MCF 10A (cell line): ENCODE measurements around the gene MED13. TPM values are rescaled to one million over a fixed set of nuclear protein-coding genes. Genes with fewer than 3 reads are reported as not detected.
"Not testable (repeated sequence)": the region's sequence is repeated elsewhere in the genome, so short reads cannot be mapped to it uniquely, and the experiment has no call there.

ENCODE experiments used
- BruUV-seq: library from RNA; stranded (reverse); fragments of 400-500 nt; replicated peaks from 2 replicates; lab custom pipeline; 2021; lab: Mats Ljungman, UMichigan
- CTCF ChIA-PET: fragments of 300-600 bp; sonication (Branson Sonifier 250); formaldehyde crosslinking; extraction: SDS; loops from one replicate; lab custom pipeline; 2021; ENCODE audit warnings: antibody characterized with exemption, inconsistent platforms; lab: Yijun Ruan, JAX
- POLR2A ChIA-PET: fragments of 300-600, 350-650 bp; sonication (Branson Sonifier 250); formaldehyde crosslinking; extraction: SDS; loops from one replicate; lab custom pipeline; 2020; ENCODE audit warnings: antibody characterized with exemption, inconsistent platforms; lab: Yijun Ruan, JAX
- DNase-seq: peaks from one replicate; pipeline ENCODE4 v3.0.0-alpha.2; 2018; ENCODE audit not compliant: unreplicated experiment
- H3K27ac Mint-ChIP-seq: one replicate; pipeline ENCODE4 v1.8.0; 2022; ENCODE audit warnings: mild to moderate bottlenecking, low read depth, mixed read lengths; ENCODE audit not compliant: unreplicated experiment
- H3K27me3 Mint-ChIP-seq: one replicate; pipeline ENCODE4 v1.8.0; 2022; ENCODE audit warnings: mixed read lengths; ENCODE audit not compliant: insufficient read depth, unreplicated experiment
- H3K36me3 Mint-ChIP-seq: one replicate; pipeline ENCODE4 v1.8.0; 2022; ENCODE audit warnings: mild to moderate bottlenecking, moderate library complexity, mixed read lengths; ENCODE audit not compliant: insufficient read depth, unreplicated experiment
- H3K4me1 Mint-ChIP-seq: one replicate; pipeline ENCODE4 v1.8.0; 2022; ENCODE audit warnings: mixed read lengths; ENCODE audit not compliant: insufficient read depth, unreplicated experiment
- H3K4me3 Mint-ChIP-seq: one replicate; pipeline ENCODE4 v1.8.0; 2022; ENCODE audit warnings: mild to moderate bottlenecking, moderate library complexity, mixed read lengths; ENCODE audit not compliant: unreplicated experiment
- H3K9me3 Mint-ChIP-seq: one replicate; pipeline ENCODE4 v1.8.0; 2022; ENCODE audit warnings: mixed read lengths; ENCODE audit not compliant: unreplicated experiment
- intact Hi-C: fragments of 100-400 bp; cut with micrococcal nuclease; formaldehyde crosslinking; loops from 2 replicates; pipeline ENCODE4 v1.14.1; 2022
- total RNA-seq: library from RNA; stranded (reverse); gene quantifications from 2 replicates; pipeline ENCODE4 v1.2.3, GENCODE V29; 2022
- TF ChIP-seq, protein P1 (sequence below): fragments of 200-600 bp; IDR thresholded peaks from one replicate; pipeline ENCODE4 v1.8.0; 2022; ENCODE audit warnings: antibody characterized with exemption, mild to moderate bottlenecking; ENCODE audit not compliant: unreplicated experiment

The MED13 gene
- total RNA-seq, 1 experiment from 2014 or later = 58.7 TPM

- Mint-ChIP-seq H3K4me1 (peaks cover 12% of the 10 kb centered on the region), H3K27ac (peak within 1 kb of the TSS; percentile 95), H3K27me3 (no peaks in the 10 kb centered on the region), H3K9me3 (no peaks in the 10 kb centered on the region), H3K4me3 (peak within 1 kb of the TSS; percentile 92), H3K36me3 (peaks cover 37% of the 10 kb centered on the region)
- CTCF ChIA-PET = interaction anchor here (0.6 to 0.7 kb wide), 2 partner anchors 10 to 550 kb away, joined by 3 to 4 read pairs; no protein-coding TSS in a partner anchor
- POLR2A ChIA-PET = interaction anchor here (0.6 to 1.8 kb wide), 18 partner anchors 10 to 500 kb away, joined by 3 to 7 read pairs (median 4); partner anchors contain the start of gene BRIP1
- intact Hi-C loops = loop anchor here (1.0 kb wide), 1 partner anchor 182 kb away; no protein-coding TSS in a partner anchor
- TSS peak; percentile 84 for BruUV-seq
- DNase-seq = peak; percentile 96
- TF ChIP-seq, protein P1, sequence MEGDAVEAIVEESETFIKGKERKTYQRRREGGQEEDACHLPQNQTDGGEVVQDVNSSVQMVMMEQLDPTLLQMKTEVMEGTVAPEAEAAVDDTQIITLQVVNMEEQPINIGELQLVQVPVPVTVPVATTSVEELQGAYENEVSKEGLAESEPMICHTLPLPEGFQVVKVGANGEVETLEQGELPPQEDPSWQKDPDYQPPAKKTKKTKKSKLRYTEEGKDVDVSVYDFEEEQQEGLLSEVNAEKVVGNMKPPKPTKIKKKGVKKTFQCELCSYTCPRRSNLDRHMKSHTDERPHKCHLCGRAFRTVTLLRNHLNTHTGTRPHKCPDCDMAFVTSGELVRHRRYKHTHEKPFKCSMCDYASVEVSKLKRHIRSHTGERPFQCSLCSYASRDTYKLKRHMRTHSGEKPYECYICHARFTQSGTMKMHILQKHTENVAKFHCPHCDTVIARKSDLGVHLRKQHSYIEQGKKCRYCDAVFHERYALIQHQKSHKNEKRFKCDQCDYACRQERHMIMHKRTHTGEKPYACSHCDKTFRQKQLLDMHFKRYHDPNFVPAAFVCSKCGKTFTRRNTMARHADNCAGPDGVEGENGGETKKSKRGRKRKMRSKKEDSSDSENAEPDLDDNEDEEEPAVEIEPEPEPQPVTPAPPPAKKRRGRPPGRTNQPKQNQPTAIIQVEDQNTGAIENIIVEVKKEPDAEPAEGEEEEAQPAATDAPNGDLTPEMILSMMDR = no peak
Measured at GRCh38 chr17:61927208-61928100, 137.6 kb downstream of the MED13 start, which contains the start of gene INTS2. Gene INTS2, minus strand, starts transcription at chr17:61927982. Its CDS starts 1,338 bp downstream, at chr17:61926644.

DNA sequence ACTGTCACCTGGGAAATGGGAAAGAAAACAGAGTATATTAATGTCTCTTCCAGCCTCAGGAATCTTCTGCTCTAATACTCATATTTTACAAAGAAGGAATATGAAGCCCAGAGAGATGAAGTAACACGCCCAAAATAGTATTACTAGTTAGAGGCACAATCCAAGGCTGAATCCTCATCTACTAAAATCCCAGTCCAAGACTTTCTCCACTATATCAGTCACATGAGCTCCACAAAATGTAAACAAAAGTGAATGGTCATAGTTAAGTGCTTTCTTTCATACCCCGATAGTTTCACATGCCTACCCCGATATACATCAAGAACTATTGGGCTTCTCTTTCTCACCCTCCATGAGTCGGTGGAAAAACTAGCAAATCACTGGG, 138.3 kb downstream of the MED13 start:
- peak overlapping the region; percentile 92 for H3K4me3 Mint-ChIP-seq
- ChIA-PET POLR2A (interaction anchor here (0.5 to 1.8 kb wide), 12 partner anchors 9 to 499 kb away, joined by 3 to 7 read pairs (median 4); partner anchors contain the start of gene BRIP1), CTCF (no interaction called here)
- intact Hi-C loops = loop anchor here (1.0 kb wide), 1 partner anchor 182 kb away; no protein-coding TSS in a partner anchor
- H3K4me1 Mint-ChIP-seq = peaks cover 12% of the 10 kb centered on the region
- no peak for DNase-seq
- no peaks in the 10 kb centered on the region for H3K27me3 Mint-ChIP-seq
- no TSS peak for BruUV-seq
- H3K9me3 Mint-ChIP-seq = no peaks in the 10 kb centered on the region
- H3K36me3 Mint-ChIP-seq = peaks cover 42% of the 10 kb centered on the region
- H3K27ac Mint-ChIP-seq = peak overlapping the region; percentile 95
- TF ChIP-seq, protein P1 = no peak

DNA sequence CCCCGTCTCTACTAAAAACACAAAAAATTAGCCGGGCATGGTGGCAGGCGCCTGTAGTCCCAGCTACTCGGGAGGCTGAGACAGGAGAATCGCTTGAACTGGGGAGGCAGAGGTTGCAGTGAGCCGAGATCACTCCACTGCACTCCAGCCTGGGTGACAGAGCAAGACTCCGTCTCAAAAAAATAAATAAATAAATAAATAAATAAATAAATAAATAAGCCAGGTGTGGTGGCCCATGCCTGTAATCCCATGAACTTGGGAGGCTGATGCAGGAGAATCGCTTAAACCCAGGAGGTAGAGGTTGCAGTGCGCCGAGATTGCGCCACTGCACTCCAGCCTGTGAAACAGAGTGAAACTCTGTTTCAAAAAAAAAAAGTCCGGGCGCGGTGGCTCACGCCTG, 149.9 kb downstream of the MED13 start:
- DNase-seq, H3K27me3 Mint-ChIP-seq, H3K27ac Mint-ChIP-seq, intact Hi-C loops, H3K9me3 Mint-ChIP-seq, CTCF ChIA-PET, H3K4me3 Mint-ChIP-seq, BruUV-seq, H3K4me1 Mint-ChIP-seq, POLR2A ChIA-PET: not testable (repeated sequence)
- peaks cover 74% of the 10 kb centered on the region for H3K36me3 Mint-ChIP-seq

GRCh38 chr17:61908292-61909037, 156.6 kb downstream of the MED13 start:
- no peaks in the 10 kb centered on the region for H3K27me3 Mint-ChIP-seq
- peaks cover 79% of the 10 kb centered on the region for H3K36me3 Mint-ChIP-seq
- BruUV-seq = no TSS peak
- TF ChIP-seq, protein P1 = no peak
- ChIA-PET CTCF (interaction anchor here (0.6 kb wide), 1 partner anchor 155 kb away, joined by 3 read pairs; no protein-coding TSS in a partner anchor), POLR2A (no interaction called here)
- DNase-seq = no peak
- no peaks in the 10 kb centered on the region for H3K4me1 Mint-ChIP-seq
- H3K4me3 Mint-ChIP-seq = no peak overlapping the region
- no peaks in the 10 kb centered on the region for H3K9me3 Mint-ChIP-seq
- H3K27ac Mint-ChIP-seq = no peak overlapping the region
- intact Hi-C loops = no loop called here
